Right atrium auricular region (tissue), 2 donors: ENCODE data around the gene FOLR1. TPM values are rescaled to one million over a fixed set of nuclear protein-coding genes. Genes with fewer than 3 reads are reported as not detected.

Experiments used
- DNase-seq: peaks from one replicate; pipeline ENCODE4 v3.0.0-alpha.2; 2019; ENCODE audit warnings: low spot score
- H3K27ac ChIP-seq, 2 donors: fragments of 200-600 bp; sonication (generic); 1 replicate in 1 of 2; 2 replicates in 1 of 2; pipeline ENCODE4 v1.5.1; 2016 to 2019
- H3K27me3 ChIP-seq, 2 donors: fragments of 200-600 bp; sonication (generic); one replicate each; pipeline versions ENCODE4 v1.5.1 to v1.6.0; 2017 to 2019
- H3K36me3 ChIP-seq: fragments of 200-600 bp; sonication (generic); one replicate; pipeline ENCODE4 v1.5.1; 2016
- H3K4me1 ChIP-seq, 2 donors: fragments of 200-600 bp; sonication (generic); one replicate each; pipeline versions ENCODE4 v1.5.1 to v1.6.0; 2017 to 2019
- H3K4me3 ChIP-seq, 2 donors: fragments of 200-600 bp; sonication (generic); 1 replicate in 1 of 2; 2 replicates in 1 of 2; pipeline ENCODE4 v1.5.1; 2017 to 2019; ENCODE audit warnings: mild to moderate bottlenecking in 1 of 2, moderate library complexity in 1 of 2
- H3K9me3 ChIP-seq, 2 donors: fragments of 200-600 bp; sonication (generic); one replicate each; pipeline ENCODE4 v1.5.1; 2019
- CTCF ChIP-seq, 2 donors: fragments of 200-600 bp; sonication (generic); IDR thresholded peaks; one replicate each; pipeline ENCODE4 v1.5.1; 2019; ENCODE audit warnings: antibody characterized with exemption in 2 of 2
- total RNA-seq, 2 donors: library from RNA; depleted of rRNA; stranded (reverse); fragments of >200 nt; gene quantifications; one replicate each; pipeline ENCODE4 v1.1.0, GENCODE V29; 2016

Gene FOLR1
- total RNA-seq, 2 donors from 2014 or later = not detected

GRCh38 chr11:72222907-72223614 is 31.1 kb downstream of the FOLR1 start:
- H3K27me3 ChIP-seq = no peaks in the 10 kb centered on the region
- no peaks in the 10 kb centered on the region for H3K9me3 ChIP-seq
- H3K36me3 ChIP-seq = peaks cover 7% of the 10 kb centered on the region
- DNase-seq = peak; percentile 94
- peaks cover 0 to 33% of the 10 kb centered on the region in 2 donors for H3K4me1 ChIP-seq
- TF ChIP-seq CTCF (IDR thresholded peaks at IDR 0.05) = peak; percentile 24 to 59
- H3K27ac ChIP-seq = peak overlapping the region; percentile 98 to 100
- peak overlapping the region; percentile 82 to 88 for H3K4me3 ChIP-seq

GRCh38 chr11:72223615-72224563 is 31.9 kb downstream of the FOLR1 start:
- H3K4me3 ChIP-seq = peak overlapping the region; percentile 82 to 88
- H3K27ac ChIP-seq = peak overlapping the region; percentile 98 to 100
- H3K27me3 ChIP-seq = no peaks in the 10 kb centered on the region
- no peak for TF ChIP-seq CTCF (IDR thresholded peaks at IDR 0.05)
- DNase-seq = peak; percentile 61
- no peaks in the 10 kb centered on the region for H3K9me3 ChIP-seq
- H3K4me1 ChIP-seq = peaks cover 0 to 33% of the 10 kb centered on the region in 2 donors
- peaks cover 16% of the 10 kb centered on the region for H3K36me3 ChIP-seq

GRCh38 chr11:72224564-72225410 is 32.8 kb downstream of the FOLR1 start, which contains the start of gene INPPL1:
Gene INPPL1, plus strand, starts transcription at chr11:72224767. Its CDS starts 218 bp downstream, at chr11:72224985.
- H3K4me3 ChIP-seq = peak within 1 kb of the TSS; percentile 82 to 88
- peak within 1 kb of the TSS; percentile 98 to 100 for H3K27ac ChIP-seq
- H3K36me3 ChIP-seq = peaks cover 25% of the 10 kb centered on the region
- H3K9me3 ChIP-seq = no peaks in the 10 kb centered on the region
- DNase-seq = peak; percentile 58
- no peak for TF ChIP-seq CTCF (IDR thresholded peaks at IDR 0.05)
- H3K27me3 ChIP-seq = no peaks in the 10 kb centered on the region
- H3K4me1 ChIP-seq = peaks cover 0 to 33% of the 10 kb centered on the region in 2 donors

GRCh38 chr11:72225411-72225951 is 33.5 kb downstream of the FOLR1 start:
- peaks cover 32% of the 10 kb centered on the region for H3K36me3 ChIP-seq
- H3K27ac ChIP-seq = peak overlapping the region; percentile 98 to 100
- no peaks in the 10 kb centered on the region for H3K9me3 ChIP-seq
- no peak for TF ChIP-seq CTCF (IDR thresholded peaks at IDR 0.05)
- H3K4me3 ChIP-seq = peak overlapping the region; percentile 82 to 88
- H3K27me3 ChIP-seq = no peaks in the 10 kb centered on the region
- peak; percentile 56 for DNase-seq
- peaks cover 0 to 33% of the 10 kb centered on the region in 2 donors for H3K4me1 ChIP-seq

- no peak for TF ChIP-seq CTCF (IDR thresholded peaks at IDR 0.05)
- Histone ChIP-seq H3K4me1 (peaks cover 0 to 42% of the 10 kb centered on the region in 2 donors), H3K4me3 (no peak overlapping the region), H3K27me3 (no peaks in the 10 kb centered on the region), H3K27ac (no peak overlapping the region), H3K36me3 (peaks cover 44% of the 10 kb centered on the region), H3K9me3 (no peaks in the 10 kb centered on the region)
- DNase-seq = no peak
Measured at GRCh38 chr11:72226701-72227100, 34.8 kb downstream of the FOLR1 start.
